B cell (primary cell): ENCODE measurements around the gene UHRF2. TPM values are rescaled to one million over a fixed set of nuclear protein-coding genes. Genes with fewer than 3 reads are reported as not detected.
A peak's percentile ranks its signal among the peaks of the same experiment; 100 is the strongest.

ENCODE experiments used
- ATAC-seq: fragments of 200-7000 bp; cut with Tn5 transposase; one replicate; pipeline ENCODE4 v1.10.0; 2021; ENCODE audit warnings: low read depth, mild to moderate bottlenecking, moderate number of reproducible peaks, moderate library complexity
- CTCF ChIA-PET: fragments of 350-600 bp; sonication (Branson Sonifier 250); formaldehyde crosslinking; loops from one replicate; lab custom pipeline; 2021; ENCODE audit warnings: antibody characterized with exemption, inconsistent platforms; lab: Charles Lee
- POLR2A ChIA-PET: fragments of 350-600 bp; sonication (Branson Sonifier 250); formaldehyde crosslinking; loops from one replicate; lab custom pipeline; 2021; ENCODE audit warnings: antibody characterized with exemption; lab: Charles Lee
- DNase-seq: peaks from one replicate; pipeline ENCODE4 v3.0.0; 2013
- H2AFZ ChIP-seq: 2 replicates; pipeline ENCODE4 v1.6.1; 2012; ENCODE audit warnings: mild to moderate bottlenecking, low read depth, low read length; ENCODE audit not compliant: insufficient read depth, poor library complexity, severe bottlenecking
- H3K27ac ChIP-seq, 2 donors: 1 replicate in 1 of 2; 2 replicates in 1 of 2; pipeline ENCODE4 v1.5.1; 2012 to 2013; ENCODE audit warnings: low read length in 2 of 2, mild to moderate bottlenecking in 2 of 2, moderate library complexity in 1 of 2
- H3K27me3 ChIP-seq, 4 experiments: fragments of 200-600 bp in 1 of 4; sonication (generic) in 1 of 4; replicated peaks in 1 of 4; 1 replicate in 2 of 4; 2 replicates in 2 of 4; pipeline versions ENCODE4 v1.6.1 to v1.7.0; 2013 to 2016; ENCODE audit warnings: low read length in 3 of 4, mild to moderate bottlenecking in 2 of 4, mixed read lengths in 1 of 4, moderate library complexity in 1 of 4; ENCODE audit not compliant: insufficient read depth in 4 of 4, control insufficient read depth in 3 of 4; ENCODE audit errors: control extremely low read depth in 1 of 4
- H3K36me3 ChIP-seq, 2 experiments: replicated peaks in 1 of 2; 1 replicate in 1 of 2; 2 replicates in 1 of 2; pipeline versions ENCODE4 v1.6.1 to v1.7.1; 2013; ENCODE audit warnings: low read length in 1 of 2; ENCODE audit not compliant: insufficient read depth in 2 of 2, control insufficient read depth in 1 of 2; ENCODE audit errors: control extremely low read depth in 1 of 2, extremely low read depth in 1 of 2
- H3K4me1 ChIP-seq, 2 donors: fragments of 200-600 bp in 1 of 2; sonication (generic) in 1 of 2; 1 replicate in 1 of 2; 2 replicates in 1 of 2; pipeline versions ENCODE4 v1.5.1 to v1.6.1; 2013 to 2017; ENCODE audit warnings: low read length in 2 of 2; ENCODE audit not compliant: control insufficient read depth in 2 of 2, insufficient read depth in 2 of 2
- H3K4me2 ChIP-seq: replicated peaks from 2 replicates; pipeline ENCODE3; 2012; ENCODE audit warnings: mild to moderate bottlenecking, low read depth, low read length; ENCODE audit not compliant: poor library complexity, severe bottlenecking
- H3K4me3 ChIP-seq, 5 experiments: fragments of 200-600 bp in 1 of 5; sonication (generic) in 1 of 5; 1 replicate in 3 of 5; 2 replicates in 2 of 5; pipeline versions ENCODE4 v1.5.1 to v1.7.0; 2011 to 2016; ENCODE audit warnings: low read length in 4 of 5, mild to moderate bottlenecking in 4 of 5, low read depth in 2 of 5, control low read depth in 1 of 5, moderate library complexity in 1 of 5; ENCODE audit not compliant: insufficient read depth in 1 of 5; ENCODE audit errors: control extremely low read depth in 1 of 5, extremely low read depth in 1 of 5
- H3K79me2 ChIP-seq: fragments of 200-600 bp; sonication (generic); one replicate; pipeline ENCODE4 v1.6.0; 2016; ENCODE audit warnings: low read length; ENCODE audit not compliant: control insufficient read depth, insufficient read depth
- H3K9ac ChIP-seq: fragments of 200-600 bp; sonication (generic); 2 replicates; pipeline ENCODE4 v1.6.1; 2017; ENCODE audit warnings: mild to moderate bottlenecking, low read length, moderate library complexity
- H3K9me3 ChIP-seq, 3 donors: one replicate each; pipeline versions ENCODE4 v1.6.1 to v1.7.1; 2013; ENCODE audit warnings: low read length in 2 of 3; ENCODE audit not compliant: control insufficient read depth in 2 of 3, insufficient read depth in 1 of 3; ENCODE audit errors: control extremely low read depth in 1 of 3
- H4K20me1 ChIP-seq: 2 replicates; pipeline ENCODE4 v1.6.0; 2012; ENCODE audit warnings: mild to moderate bottlenecking, low read length; ENCODE audit not compliant: insufficient read depth, control insufficient read depth, poor library complexity, severe bottlenecking
- H3K27ac Mint-ChIP-seq: one replicate; pipeline ENCODE4 v1.8.0; 2021; ENCODE audit warnings: mixed read lengths
- H3K27me3 Mint-ChIP-seq: one replicate; pipeline ENCODE4 v1.8.0; 2021; ENCODE audit warnings: mixed read lengths
- H3K4me1 Mint-ChIP-seq: one replicate; pipeline ENCODE4 v1.8.0; 2021; ENCODE audit warnings: mixed read lengths
- H3K4me3 Mint-ChIP-seq: one replicate; pipeline ENCODE4 v1.8.0; 2021; ENCODE audit warnings: mixed read lengths
- H3K9me3 Mint-ChIP-seq: one replicate; pipeline ENCODE4 v1.8.0; 2022; ENCODE audit warnings: mixed read lengths; ENCODE audit not compliant: insufficient read depth
- CTCF ChIP-seq: fragments of 200-600 bp; IDR thresholded peaks from one replicate; pipeline ENCODE4 v1.8.0; 2022; ENCODE audit warnings: antibody characterized with exemption, mild to moderate bottlenecking
- EZH2 ChIP-seq: IDR thresholded peaks from 2 replicates; pipeline ENCODE4 v1.6.1; 2012; ENCODE audit warnings: borderline replicate concordance, low read depth, mild to moderate bottlenecking, moderate library complexity, low read length; ENCODE audit not compliant: insufficient read depth, poor library complexity, severe bottlenecking
- WGBS: methylation state at CpG from one replicate; pipeline ENCODE4 v1.1.5; 2013; ENCODE audit warnings: missing lambda C conversion rate; ENCODE audit not compliant: insufficient coverage; 5-methylcytosine and 5-hydroxymethylcytosine counted together
- intact Hi-C: fragments of 100-400 bp; cut with micrococcal nuclease; formaldehyde crosslinking; loops from one replicate; pipeline ENCODE4 v1.10.0; 2022
- polyA plus RNA-seq: library from polyadenylated mRNA; depleted of rRNA; stranded (reverse); fragments of >200 nt; gene quantifications from 2 replicates; pipeline ENCODE4 v1.2.3, GENCODE V29; 2012
- total RNA-seq, 2 donors: library from RNA; stranded (reverse); fragments of 120-200 nt in 1 of 2; gene quantifications; 1 replicate in 1 of 2; 2 replicates in 1 of 2; pipeline versions ENCODE4 v1.2.3 to v1.2.4, GENCODE V29; 2013 to 2022

UHRF2 gene
- total and polyA plus RNA-seq, 2 donors (not counting 1 experiment from before 2014, with no cell fraction given) = 85.6 to 153 TPM

GRCh38 chr9:6414247-6414641 lies 1.2 kb downstream of the UHRF2 start:
- peaks cover 70% of the 10 kb centered on the region for H3K4me1 Mint-ChIP-seq
- CTCF ChIA-PET = interaction anchor here (0.8 to 3.1 kb wide), 6 partner anchors 9 to 153 kb away, joined by 3 to 12 read pairs (median 3); no protein-coding TSS in a partner anchor

More at GRCh38 chr9:6414247-6414641, 1.2 kb downstream of the UHRF2 start:
- DNase-seq (no peak), ATAC-seq (no peak)
- POLR2A ChIA-PET = interaction anchor here (1.0 to 4.7 kb wide), 4 partner anchors 15 to 343 kb away, joined by 3 to 40 read pairs (median 16); partner anchors contain the start of gene KDM4C
- H3K4me1 ChIP-seq = peaks cover 70 to 75% of the 10 kb centered on the region in 2 donors
- no peaks in the 10 kb centered on the region for H3K27me3 ChIP-seq
- peak overlapping the region; percentile 87 for H3K4me2 ChIP-seq
- H3K4me3 Mint-ChIP-seq = peak overlapping the region; percentile 88
- no peak for TF ChIP-seq EZH2
- no peak for TF ChIP-seq CTCF
- H3K36me3 ChIP-seq = peaks cover 0 to 4% of the 10 kb centered on the region in 2 experiments
- peak overlapping the region; percentile 98 for H3K27ac Mint-ChIP-seq
- WGBS = 7% methylated on average over 3 of the region's 11 CpGs
- peak overlapping the region; percentile 88 for H2AFZ ChIP-seq
- peaks cover 49% of the 10 kb centered on the region for H4K20me1 ChIP-seq
- no peaks in the 10 kb centered on the region for H3K27me3 Mint-ChIP-seq
- peaks cover 0 to 20% (median 0%) of the 10 kb centered on the region in 3 donors for H3K9me3 ChIP-seq
- peak overlapping the region; percentile 85 for H3K9ac ChIP-seq
- H3K79me2 ChIP-seq = peaks cover 63% of the 10 kb centered on the region
- H3K9me3 Mint-ChIP-seq = no peaks in the 10 kb centered on the region
- H3K4me3 ChIP-seq = peak overlapping the region; percentile 72 to 89 (median 87)
- peak overlapping the region; percentile 14 to 82 for H3K27ac ChIP-seq
- intact Hi-C loops = loop anchor here (1.0 to 10.0 kb wide), 4 partner anchors 10 to 1561 kb away; partner anchors contain the start of genes JAK2 and RIC1
